ENCODE measurements around the gene MAST2. TPM values are rescaled to one million over a fixed set of nuclear protein-coding genes. Genes with fewer than 3 reads are reported as not detected.
"Not testable (repeated sequence)": the region's sequence is repeated elsewhere in the genome, so short reads cannot be mapped to it uniquely, and the experiment has no call there.

The MAST2 gene
- total RNA-seq, 6 donors from 2014 or later, result 16.0 to 77.8 (median 26.4) TPM

GRCh38 chr1:46053734-46054133, 250.3 kb downstream of the MAST2 start:
- TF ChIP-seq POLR2AphosphoS5 (IDR thresholded peaks at IDR 0.05) (no peak), EP300 (IDR thresholded peaks at IDR 0.05) (peak in 1 of 4 donors; percentile 37)
- 63 to 70% methylated on average over 2 of the region's 2 CpGs for WGBS, 2 donors
- H3K36me3 ChIP-seq, result peaks cover 0 to 34% (median 0%) of the 10 kb centered on the region in 4 donors

GRCh38 chr1:46056325-46056724, 252.9 kb downstream of the MAST2 start:
- H3K36me3 ChIP-seq, result peaks cover 0 to 36% (median under 1%) of the 10 kb centered on the region in 4 donors
- 96 to 99% methylated on average over 5 of the region's 5 CpGs for WGBS, 2 donors
- H3K27ac ChIP-seq, result no peak overlapping the region
- H3K9me3 ChIP-seq, result no peaks in the 10 kb centered on the region
- H3K4me3 ChIP-seq, result no peak overlapping the region
- H3K4me1 ChIP-seq, result peaks cover 0 to 8% (median 2%) of the 10 kb centered on the region in 4 donors
- no peak for ATAC-seq (ENCODE audit: low FRiP score in 2 of 2)
- TF ChIP-seq POLR2AphosphoS5 (IDR thresholded peaks at IDR 0.05) (no peak), POLR2A (IDR thresholded peaks at IDR 0.05) (no peak), EP300 (IDR thresholded peaks at IDR 0.05) (no peak)
- TF ChIP-seq, protein P1, sequence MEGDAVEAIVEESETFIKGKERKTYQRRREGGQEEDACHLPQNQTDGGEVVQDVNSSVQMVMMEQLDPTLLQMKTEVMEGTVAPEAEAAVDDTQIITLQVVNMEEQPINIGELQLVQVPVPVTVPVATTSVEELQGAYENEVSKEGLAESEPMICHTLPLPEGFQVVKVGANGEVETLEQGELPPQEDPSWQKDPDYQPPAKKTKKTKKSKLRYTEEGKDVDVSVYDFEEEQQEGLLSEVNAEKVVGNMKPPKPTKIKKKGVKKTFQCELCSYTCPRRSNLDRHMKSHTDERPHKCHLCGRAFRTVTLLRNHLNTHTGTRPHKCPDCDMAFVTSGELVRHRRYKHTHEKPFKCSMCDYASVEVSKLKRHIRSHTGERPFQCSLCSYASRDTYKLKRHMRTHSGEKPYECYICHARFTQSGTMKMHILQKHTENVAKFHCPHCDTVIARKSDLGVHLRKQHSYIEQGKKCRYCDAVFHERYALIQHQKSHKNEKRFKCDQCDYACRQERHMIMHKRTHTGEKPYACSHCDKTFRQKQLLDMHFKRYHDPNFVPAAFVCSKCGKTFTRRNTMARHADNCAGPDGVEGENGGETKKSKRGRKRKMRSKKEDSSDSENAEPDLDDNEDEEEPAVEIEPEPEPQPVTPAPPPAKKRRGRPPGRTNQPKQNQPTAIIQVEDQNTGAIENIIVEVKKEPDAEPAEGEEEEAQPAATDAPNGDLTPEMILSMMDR (IDR thresholded peaks at IDR 0.05), result no peak
- H3K27me3 ChIP-seq, result no peaks in the 10 kb centered on the region
- DNase-seq, result no peak

More at GRCh38 chr1:46053734-46054133, 250.3 kb downstream of the MAST2 start:
- Histone ChIP-seq H3K4me3 (no peak overlapping the region), H3K27me3 (no peaks in the 10 kb centered on the region), H3K27ac (no peak overlapping the region), H3K4me1 (peaks cover 0 to 8% (median 2%) of the 10 kb centered on the region in 4 donors), H3K9me3 (no peaks in the 10 kb centered on the region)
- ATAC-seq (ENCODE audit: low FRiP score in 2 of 2) (peak in 1 of 2 donors; percentile 55), DNase-seq (no peak)

DNA sequence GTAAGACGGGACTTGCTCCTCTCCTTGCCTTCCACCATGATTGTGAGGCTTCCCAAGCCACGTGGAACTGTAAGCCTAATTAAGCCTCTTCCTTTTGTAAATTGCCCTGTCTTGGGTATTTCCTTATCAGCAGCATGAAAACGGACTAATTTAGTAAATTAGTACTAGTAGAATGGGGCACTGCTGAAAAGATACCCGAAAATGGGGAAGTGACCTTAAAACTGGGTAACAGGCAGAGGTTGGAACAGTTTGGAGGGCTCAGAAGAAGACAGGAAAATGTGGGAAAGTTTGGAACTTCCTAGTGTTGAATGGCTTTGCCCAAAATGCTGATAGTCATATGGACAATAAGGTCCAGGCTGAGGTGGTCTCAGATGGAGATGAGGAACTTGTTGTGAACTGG, 253.8 kb downstream of the MAST2 start:
- WGBS, 2 donors, result 85 to 95% methylated on average over 4 of the region's 4 CpGs
- H3K9me3 ChIP-seq; DNase-seq; H3K27me3 ChIP-seq; H3K4me3 ChIP-seq; H3K4me1 ChIP-seq; ATAC-seq (ENCODE audit: low FRiP score in 2 of 2); H3K27ac ChIP-seq: not testable (repeated sequence)
- H3K36me3 ChIP-seq, result peaks cover 0 to 41% (median 3%) of the 10 kb centered on the region in 4 donors

GRCh38 chr1:46057781-46058180, 254.4 kb downstream of the MAST2 start:
- no peaks in the 10 kb centered on the region for H3K9me3 ChIP-seq
- WGBS, 2 donors, result 92 to 98% methylated on average over 2 to 3 of the region's 3 CpGs
- H3K36me3 ChIP-seq, result peaks cover 0 to 41% (median 3%) of the 10 kb centered on the region in 4 donors
- no peaks in the 10 kb centered on the region for H3K27me3 ChIP-seq
- H3K4me1 ChIP-seq, result peaks cover 0 to 14% (median 2%) of the 10 kb centered on the region in 4 donors
- no peak overlapping the region for H3K4me3 ChIP-seq
- ATAC-seq (ENCODE audit: low FRiP score in 2 of 2) (no peak), DNase-seq (no peak)
- no peak overlapping the region for H3K27ac ChIP-seq
- TF ChIP-seq POLR2A (IDR thresholded peaks at IDR 0.05) (no peak), POLR2AphosphoS5 (IDR thresholded peaks at IDR 0.05) (no peak), EP300 (IDR thresholded peaks at IDR 0.05) (no peak)
- TF ChIP-seq, protein P1 (IDR thresholded peaks at IDR 0.05), result no peak

DNA sequence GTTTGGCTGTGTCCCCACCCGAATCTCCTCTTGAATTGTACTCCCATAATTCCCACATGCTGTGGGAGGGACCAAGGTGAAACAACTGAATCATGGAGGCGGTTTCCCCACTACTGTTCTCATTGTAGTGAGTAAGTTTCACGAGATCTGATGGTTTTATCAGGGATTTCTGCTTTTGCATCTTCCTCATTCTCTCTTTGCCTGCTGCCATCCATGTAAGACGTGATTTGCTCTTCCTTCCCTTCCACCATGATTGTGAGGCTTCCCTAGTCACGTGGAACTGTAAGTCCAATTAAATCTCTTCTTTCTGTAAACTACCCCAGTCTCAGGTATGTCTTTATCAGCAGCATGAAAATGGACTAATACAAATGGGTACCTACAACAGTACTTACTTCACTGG, 255.5 kb downstream of the MAST2 start:
- peaks cover 0 to 42% (median 3%) of the 10 kb centered on the region in 4 donors for H3K36me3 ChIP-seq
- H3K27ac ChIP-seq, result no peak overlapping the region
- TF ChIP-seq POLR2A (IDR thresholded peaks at IDR 0.05) (no peak), EP300 (IDR thresholded peaks at IDR 0.05) (no peak), POLR2AphosphoS5 (IDR thresholded peaks at IDR 0.05) (no peak)
- TF ChIP-seq, protein P1 (IDR thresholded peaks at IDR 0.05), result no peak
- no peak for DNase-seq
- WGBS, 2 donors, result 89 to 92% methylated on average over 5 of the region's 5 CpGs
- no peaks in the 10 kb centered on the region for H3K9me3 ChIP-seq
- no peaks in the 10 kb centered on the region for H3K27me3 ChIP-seq
- peaks cover 0 to 14% (median 0%) of the 10 kb centered on the region in 4 donors for H3K4me1 ChIP-seq
- ATAC-seq (ENCODE audit: low FRiP score in 2 of 2), result no peak
- H3K4me3 ChIP-seq, result no peak overlapping the region

DNA sequence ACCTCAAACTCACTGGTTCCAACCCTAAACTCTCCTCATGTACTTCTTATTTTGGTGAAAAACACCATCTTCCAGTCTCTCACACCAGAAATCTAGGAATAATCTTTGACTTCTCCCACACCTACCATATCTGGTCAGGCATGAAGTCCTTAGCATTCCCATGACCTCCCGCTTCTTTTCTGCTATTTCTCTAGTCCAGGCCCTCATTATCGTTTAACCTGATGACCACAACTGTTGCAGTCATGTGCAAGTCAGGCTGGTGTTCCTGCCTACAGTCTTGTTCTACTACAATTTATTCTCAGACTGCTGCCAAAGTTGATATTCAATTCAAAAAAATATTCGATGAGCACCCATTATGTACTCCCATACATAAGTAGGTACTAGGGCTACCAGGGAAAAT, 257.7 kb downstream of the MAST2 start:
- Histone ChIP-seq H3K36me3 (peaks cover 0 to 40% (median 3%) of the 10 kb centered on the region in 4 donors), H3K27me3 (no peaks in the 10 kb centered on the region), H3K27ac (no peak overlapping the region), H3K9me3 (no peaks in the 10 kb centered on the region), H3K4me3 (no peak overlapping the region), H3K4me1 (peaks cover 0 to 23% (median 9%) of the 10 kb centered on the region in 4 donors)
- no peak for DNase-seq
- 64 to 77% methylated on average over 3 of the region's 3 CpGs for WGBS, 2 donors
- ATAC-seq (ENCODE audit: low FRiP score in 2 of 2), result no peak
- no peak for TF ChIP-seq POLR2A (IDR thresholded peaks at IDR 0.05)
- no peak for TF ChIP-seq EP300 (IDR thresholded peaks at IDR 0.05)
- no peak for TF ChIP-seq POLR2AphosphoS5 (IDR thresholded peaks at IDR 0.05)

Measured in upper lobe of left lung (tissue), 6 donors.